GM12872 (cell line): ENCODE results near the gene RTRAF.

Experiments used
- TF ChIP-seq, protein P1 (sequence below): IDR thresholded peaks from 3 replicates; pipeline ENCODE4 v1.5.1; 2011; ENCODE audit warnings: low read depth, mild to moderate bottlenecking, low read length, moderate library complexity; ENCODE audit not compliant: insufficient read depth

The RTRAF gene

DNA sequence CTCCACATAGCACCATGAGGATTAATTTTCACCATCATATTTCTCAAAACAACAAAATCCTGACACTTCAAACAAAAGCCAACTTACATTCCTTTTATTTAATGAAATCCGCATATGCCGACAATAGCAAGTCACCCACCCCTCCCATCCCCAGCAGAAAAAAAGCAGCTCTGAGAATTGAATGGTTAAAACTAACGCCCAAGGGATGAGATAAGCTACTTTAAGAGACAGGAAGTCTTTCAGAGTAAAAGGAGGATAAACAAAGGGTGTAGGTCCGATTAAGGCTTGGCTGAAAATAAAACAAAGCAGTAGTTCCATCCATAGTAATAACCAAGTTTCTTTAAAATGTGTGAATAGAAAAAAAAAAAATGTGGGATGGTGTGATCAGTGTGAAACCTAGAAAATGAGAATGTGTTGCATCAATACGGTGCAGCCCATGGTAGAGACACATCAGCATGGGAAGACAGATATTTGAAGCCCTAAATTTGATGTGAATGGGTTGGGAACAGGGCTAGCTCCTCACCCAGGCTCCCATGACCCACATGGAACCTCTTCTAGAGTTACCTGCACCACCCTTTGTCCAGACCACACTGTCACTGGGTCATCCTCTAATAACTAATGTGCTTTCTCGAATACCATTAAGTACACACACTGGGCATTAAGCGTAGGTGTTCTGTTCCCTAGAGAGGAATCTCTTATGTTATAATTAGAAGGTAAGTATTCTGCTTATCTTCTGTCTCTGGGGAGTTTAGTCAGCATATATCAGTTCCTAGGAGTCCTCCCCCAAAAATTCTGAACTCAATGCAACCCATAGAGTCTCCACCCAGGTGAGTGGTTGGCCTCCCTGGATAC, 31.7 kb downstream of the RTRAF start:
- TF ChIP-seq, protein P1, sequence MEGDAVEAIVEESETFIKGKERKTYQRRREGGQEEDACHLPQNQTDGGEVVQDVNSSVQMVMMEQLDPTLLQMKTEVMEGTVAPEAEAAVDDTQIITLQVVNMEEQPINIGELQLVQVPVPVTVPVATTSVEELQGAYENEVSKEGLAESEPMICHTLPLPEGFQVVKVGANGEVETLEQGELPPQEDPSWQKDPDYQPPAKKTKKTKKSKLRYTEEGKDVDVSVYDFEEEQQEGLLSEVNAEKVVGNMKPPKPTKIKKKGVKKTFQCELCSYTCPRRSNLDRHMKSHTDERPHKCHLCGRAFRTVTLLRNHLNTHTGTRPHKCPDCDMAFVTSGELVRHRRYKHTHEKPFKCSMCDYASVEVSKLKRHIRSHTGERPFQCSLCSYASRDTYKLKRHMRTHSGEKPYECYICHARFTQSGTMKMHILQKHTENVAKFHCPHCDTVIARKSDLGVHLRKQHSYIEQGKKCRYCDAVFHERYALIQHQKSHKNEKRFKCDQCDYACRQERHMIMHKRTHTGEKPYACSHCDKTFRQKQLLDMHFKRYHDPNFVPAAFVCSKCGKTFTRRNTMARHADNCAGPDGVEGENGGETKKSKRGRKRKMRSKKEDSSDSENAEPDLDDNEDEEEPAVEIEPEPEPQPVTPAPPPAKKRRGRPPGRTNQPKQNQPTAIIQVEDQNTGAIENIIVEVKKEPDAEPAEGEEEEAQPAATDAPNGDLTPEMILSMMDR, result no peak

DNA sequence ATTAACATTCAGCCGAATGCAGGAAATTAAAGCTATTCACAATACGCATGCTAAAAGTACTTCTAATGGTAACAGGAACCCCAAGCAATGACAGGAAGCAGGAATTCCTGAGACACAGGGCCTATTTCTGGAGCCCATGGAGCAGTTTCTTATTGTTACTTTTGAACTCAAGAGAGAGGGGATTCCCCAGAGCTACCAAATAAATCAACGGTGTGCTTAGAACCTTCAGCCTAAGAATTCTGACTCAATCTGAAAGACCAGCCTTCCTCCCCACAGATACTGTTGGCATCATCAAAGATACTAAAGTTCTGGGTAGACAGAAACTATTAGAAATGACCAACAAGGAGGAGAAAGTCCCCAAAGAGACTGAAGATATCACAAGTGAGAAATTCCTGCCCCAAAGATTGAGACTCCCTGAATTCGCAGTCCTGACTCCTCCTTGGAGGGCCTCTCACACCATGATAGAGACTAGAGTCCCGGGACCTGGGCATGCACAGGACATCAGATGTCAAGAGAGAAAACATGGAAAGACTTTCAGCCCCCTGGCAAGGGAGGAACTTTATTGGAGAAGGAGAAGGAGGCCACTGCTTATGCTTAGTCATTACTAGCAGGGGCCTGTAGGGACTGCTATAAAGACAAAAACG, 32.7 kb downstream of the RTRAF start:
- TF ChIP-seq, protein P1, result no peak

DNA sequence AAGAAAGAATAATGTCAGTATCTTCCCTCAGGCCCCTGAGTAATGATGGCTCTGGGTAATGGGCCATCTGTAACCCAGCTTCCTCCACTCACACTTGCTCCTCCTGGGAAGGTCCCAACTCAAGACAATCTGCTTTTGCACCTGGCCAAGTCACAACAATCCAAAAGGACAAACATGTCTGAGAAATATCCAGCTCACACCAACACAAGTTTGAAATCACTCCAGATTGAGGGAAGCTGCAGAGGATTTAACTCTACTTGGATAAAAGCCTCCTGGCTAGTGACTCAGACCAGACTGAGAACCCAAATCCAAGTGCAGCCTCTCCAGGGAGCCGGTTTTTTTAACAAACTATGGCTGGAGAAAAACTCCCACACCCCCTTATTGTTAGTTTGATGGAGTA, 34.2 kb downstream of the RTRAF start:
- TF ChIP-seq, protein P1, result no peak

DNA sequence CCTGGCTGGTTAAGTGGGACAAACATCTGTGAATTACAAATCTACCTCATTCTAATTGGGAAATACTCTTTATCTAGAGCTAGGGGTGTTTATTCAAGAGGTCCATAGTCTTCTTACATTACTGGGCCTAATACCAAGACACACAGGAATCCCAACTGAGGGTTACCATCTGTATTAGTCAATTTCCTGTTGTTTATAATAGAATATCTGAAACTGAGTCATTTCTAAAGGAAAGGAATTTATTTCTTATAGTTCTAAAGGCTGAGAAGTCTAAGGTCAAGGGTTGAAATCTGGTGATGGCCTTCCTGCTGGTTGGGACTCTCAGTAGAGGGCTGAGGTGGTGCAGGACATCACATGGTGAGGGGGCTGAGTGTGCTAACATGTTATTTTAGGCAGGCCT, 36.0 kb downstream of the RTRAF start:
- TF ChIP-seq, protein P1, result no peak

DNA sequence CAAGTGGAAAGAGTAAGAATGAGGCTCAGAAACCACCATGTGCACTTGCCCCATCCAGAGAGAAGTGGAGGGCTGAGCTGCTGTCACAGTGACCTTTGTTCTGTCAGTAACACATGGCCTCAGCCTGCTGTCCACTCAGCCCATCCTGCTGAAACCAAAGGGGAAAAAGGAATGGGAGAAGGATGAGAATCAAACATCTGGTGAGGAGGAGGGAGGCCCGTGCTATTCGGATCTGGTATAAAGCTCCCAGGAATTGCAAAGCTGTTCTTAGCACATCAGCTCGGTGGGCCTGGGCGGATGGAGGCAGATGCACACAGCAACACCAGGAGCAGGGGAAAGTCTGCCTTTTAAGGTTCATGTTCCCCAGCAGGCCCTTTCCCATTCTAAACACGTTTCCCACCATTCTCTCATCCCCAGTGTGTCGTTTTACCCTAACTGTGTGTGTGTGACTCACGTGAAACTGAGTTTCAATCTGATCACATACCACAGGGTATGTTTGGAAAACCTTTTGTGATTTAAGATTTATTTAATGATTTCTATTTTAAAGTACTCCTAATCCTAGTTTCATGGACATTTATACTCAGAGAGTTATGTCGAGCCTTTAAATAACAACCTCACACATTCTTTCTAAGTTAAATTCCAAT, 36.8 kb downstream of the RTRAF start:
- TF ChIP-seq, protein P1, result no peak

DNA sequence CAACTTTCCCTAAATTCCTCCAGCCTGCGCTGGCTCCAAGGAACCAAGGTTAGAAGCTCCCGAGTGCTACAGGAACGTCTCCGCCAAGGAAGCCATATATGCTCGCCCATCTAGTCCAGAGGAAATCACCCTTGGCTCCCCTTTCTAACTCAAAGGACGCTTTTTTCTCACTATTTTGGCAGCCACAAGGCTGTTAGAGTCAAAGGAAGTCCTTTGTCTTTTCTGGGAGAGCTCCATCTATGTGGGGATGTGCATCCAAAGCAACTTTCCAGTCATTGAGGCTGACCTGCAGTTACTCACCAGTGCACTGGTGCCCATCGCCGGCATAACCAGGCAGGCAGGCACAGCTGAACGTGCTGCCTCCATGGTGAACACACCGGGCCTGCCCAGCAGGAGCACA, 37.6 kb downstream of the RTRAF start:
- TF ChIP-seq, protein P1, result no peak

DNA sequence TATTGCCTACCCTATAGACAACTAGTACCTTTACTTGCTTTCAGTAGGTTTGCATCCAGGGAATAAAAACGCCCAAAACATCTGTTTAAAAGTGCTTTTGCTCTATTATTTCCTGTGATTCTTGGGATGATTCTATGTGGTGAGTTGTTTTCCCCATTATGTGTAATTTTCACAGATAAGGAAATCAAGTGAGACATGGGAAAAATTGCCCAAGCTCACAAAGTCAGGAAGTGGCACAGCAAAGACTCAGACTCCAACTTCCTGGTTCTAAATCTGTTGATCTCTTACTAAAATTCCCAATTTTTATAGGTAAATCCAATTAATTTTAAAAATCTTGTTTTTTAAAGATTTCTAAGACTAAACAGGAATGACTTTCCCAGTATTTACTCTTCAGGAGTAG, 40.5 kb downstream of the RTRAF start:
- TF ChIP-seq, protein P1, result no peak
